ENCODE measurements around the gene FURIN.
"Not testable (repeated sequence)": the region's sequence is repeated elsewhere in the genome, so short reads cannot be mapped to it uniquely, and the experiment has no call there.

FURIN gene

DNA sequence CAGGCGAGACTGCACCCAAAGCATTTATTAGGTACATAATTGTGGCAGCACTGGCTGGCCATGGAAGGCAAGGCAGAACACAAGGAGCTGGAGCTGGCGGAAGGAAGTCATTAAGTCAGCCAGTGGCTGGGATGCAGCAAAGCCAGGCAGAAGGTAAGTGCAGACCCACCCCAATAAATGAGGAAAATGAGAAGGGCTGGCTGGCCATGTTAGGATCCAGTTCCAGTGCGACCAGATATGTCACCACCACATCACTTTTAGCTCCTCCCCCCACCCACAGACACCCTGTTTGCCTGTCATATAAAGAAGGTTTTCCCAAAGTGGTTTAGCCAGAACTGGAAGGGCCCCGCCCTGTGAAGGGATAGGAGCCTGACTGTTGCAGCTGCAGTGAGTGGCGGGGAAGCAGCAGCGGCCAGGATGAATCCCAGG is at the start of gene FURIN:
Gene FURIN (plus strand): TSS at position 328 of the 429 bp plus-strand sequence. CDS start 7,153 bp downstream, outside the sequence.
- no peak for DNase-seq (ENCODE audit: low spot score)

DNA sequence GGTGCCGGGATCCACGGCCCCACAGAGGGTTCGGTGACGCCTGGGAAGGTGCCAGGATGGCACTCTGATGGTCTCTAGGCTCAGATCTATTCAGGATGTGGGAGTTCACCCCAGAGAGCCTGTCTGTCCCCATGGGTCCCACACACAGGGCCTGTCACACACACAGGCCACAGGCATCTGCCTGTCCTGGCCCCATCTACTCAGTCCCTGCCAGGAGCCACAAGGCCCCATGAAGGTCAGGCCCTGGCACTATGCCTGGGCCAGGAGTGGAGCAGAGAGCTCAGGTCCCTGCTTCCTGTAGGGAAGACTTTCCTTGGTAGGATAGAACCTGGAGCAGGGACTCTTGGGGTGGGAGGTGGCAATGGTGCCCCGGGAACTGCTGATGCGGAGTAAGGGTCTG is 49.0 kb upstream of the FURIN start:
- DNase-seq (ENCODE audit: low spot score): no peak

DNA sequence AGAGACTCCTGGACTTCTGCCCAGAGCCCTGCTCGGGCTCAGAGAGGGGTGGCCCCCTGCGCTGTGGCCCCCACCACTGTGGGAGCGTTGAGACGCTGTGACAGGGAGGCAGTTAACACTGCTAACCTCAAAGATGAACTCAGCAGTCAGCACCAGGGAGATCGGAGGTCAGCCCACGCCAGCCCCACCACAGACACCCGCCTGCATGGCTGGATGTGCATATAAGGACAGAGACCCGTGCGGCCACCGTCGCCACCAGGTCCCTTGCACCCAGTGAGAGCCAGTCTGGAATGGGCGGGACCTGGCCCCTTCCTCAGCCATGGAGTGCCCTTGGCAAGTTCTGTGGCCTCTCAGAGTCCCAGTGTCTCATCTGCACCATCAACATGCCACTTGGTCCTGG is 48.5 kb upstream of the FURIN start:
- no peak for DNase-seq (ENCODE audit: low spot score)

DNA sequence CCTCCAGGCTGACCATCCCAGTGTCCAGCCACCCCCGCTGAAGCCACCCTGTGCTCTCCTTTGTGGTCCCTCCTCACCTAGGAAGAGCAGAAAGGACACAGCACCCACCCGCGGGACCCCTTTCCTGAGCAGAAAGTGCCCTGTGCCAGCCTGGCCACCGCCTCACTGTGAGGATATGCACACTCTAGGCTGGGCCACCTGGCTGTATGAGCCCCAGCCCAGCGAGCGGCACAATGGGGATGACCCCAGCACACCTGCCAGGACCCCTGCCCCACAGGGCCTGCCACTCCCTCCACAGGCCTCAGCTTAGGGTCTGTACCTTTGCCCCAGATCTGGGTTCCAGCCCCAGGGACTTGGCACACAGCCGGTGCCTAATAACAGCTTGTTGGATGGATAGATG is 47.9 kb upstream of the FURIN start:
- no peak for DNase-seq (ENCODE audit: low spot score)

DNA sequence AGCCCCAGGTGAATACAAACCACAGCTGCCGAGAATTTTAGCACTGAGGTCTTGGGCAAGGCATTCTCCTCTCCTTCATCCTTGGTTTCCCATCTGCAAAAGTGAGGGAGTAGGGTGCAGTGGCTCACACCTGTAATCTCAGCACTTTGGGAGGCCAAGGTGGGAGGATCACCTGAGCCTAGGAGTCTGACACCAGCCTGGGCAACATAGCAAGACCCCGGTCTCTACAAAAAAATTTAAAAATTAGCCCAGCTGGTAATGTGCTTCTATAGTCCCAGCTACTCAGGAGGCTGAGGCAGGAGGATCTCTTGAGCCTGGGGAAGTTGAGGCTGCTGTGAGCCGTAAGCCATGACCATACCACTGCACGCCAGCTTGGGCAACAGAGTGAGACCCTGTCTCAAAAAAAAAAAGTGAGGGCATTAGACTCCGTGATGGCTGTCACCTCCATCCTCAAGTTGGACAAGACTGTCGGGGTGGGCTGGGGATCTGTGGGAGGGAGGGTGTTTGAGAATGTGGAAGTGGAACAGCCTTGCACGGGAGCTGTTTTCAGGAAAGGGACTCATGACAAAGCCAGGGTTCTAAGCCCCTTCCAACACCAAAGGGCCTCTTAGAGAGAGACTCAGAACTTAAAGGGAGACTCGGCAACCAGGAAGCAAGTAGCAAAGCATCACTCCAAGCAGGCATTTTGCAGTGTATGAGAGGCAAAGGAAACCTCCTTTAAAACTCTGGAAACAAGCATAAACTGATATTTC is 46.0 kb upstream of the FURIN start:
- DNase-seq (ENCODE audit: low spot score): no peak

DNA sequence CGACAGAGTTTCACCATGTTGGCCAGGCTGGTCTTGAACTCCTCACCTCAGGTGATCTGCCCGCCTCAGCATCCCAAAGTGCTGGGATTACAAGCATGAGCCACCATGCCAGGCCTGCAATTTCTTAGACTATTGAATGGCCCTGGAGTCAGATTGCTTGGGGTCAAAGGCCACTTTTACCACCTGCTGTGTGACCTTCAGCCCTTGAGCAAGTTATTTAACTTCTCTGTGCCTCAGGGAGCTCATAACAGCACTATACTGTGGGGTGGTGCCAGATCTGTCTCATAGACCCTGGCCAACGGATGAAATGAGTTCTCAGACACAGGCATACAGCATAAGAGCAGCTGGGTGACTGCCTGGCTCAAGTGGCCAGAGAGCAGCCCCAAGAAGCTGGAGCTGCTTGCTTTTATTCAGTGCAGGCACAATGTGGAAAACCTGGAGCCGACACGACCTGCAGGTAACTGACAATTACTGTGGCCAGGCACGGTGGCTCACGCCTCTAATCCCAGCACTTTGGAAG is 44.9 kb upstream of the FURIN start:
- DNase-seq (ENCODE audit: low spot score): no peak

DNA sequence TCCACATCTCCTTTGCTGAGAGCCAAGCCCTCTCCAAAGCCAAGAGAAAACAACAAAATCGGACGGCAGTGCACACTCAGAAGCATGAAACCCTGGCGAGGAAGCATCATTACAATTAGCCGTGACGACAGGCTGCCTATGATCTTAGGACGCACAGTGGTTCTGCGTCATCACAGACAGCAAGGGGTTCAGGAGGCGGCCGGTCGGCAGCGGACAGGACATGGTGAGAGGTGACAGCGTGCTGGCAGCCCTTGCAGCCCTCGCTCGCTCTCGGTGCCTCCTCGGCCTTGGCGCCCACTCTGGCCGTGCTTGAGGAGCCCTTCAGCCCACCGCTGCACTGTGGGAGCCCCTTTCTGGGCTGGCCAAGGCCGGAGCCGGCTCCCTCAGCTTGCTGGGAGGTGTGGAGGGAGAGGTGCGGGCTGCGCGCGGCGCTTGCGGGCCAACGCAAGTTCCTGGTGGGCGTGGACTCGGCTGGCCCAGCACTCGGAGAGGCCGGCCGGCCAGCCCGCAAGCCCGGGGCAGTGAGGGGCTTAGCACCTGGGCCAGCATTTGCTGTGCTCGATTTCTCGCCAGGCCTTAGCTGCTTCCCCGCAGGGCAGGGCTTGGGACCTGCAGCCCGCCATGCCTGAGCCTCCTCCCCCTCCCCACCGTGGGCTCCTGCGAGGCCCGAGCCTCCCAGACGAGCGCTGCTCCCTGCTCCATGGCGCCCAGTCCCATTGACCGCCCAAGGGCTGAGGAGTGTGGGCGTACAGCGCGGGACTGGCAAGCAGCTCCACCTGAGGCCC is 43.1 kb upstream of the FURIN start:
- DNase-seq (ENCODE audit: low spot score): not testable (repeated sequence)

DNA sequence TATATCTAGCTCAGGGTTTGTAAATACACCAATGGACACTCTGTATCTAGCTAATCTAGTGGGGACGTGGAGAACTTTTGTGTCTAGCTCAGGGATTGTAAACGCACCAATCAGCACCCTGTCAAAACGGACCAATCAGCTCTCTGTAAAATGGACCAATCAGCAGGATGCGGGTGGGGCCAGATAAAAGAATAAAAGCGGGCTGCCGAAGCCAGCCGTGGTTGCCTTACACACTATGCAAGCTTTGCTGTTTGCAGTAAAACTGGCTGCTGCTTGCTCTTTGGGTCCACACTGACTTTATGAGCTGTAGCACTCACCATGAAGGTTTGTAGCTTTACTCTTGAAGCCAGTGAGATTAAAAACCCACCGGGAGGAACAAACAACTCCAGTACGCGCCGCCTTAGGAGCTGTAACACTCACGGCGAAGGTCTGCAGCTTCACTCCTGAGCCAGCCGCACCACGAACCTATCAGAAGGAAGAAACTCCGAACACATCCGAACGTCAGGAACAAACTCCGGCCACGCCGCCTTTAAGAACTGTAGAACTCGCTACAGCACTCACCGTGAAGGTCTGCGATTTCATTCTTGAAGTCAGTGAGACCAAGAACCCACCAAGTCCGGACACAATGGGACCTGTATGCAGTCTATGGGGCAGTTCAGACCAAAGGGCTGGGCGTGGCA is 42.0 kb upstream of the FURIN start:
- not testable (repeated sequence) for DNase-seq (ENCODE audit: low spot score)

DNA sequence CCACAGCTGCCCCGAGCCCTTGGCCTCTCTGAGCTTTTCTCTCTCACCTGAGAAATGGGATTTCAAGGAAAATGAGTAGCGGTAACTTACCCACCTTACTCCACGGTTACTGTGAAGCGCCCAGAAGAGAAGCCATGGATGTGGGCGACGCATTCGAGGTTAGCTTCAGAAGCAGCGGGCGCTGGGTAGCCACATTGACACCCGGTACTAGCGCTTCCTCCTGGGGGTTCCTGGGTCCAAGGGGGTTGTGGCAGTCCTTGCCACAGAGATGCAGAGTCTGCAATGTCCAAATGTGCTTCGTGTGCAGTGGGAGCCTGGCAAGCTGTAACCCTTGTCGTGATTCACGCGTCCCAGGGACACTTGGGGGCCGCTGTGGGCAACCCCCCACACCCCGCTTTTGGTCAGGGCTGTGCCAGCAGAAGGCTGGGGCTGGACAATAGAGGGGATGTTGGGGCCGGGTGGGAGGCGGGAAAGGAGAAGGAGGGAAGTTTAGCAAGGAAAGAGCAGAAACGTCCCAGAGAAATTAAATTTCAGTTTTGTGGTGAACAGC is 41.4 kb upstream of the FURIN start:
- DNase-seq (ENCODE audit: low spot score): no peak

DNA sequence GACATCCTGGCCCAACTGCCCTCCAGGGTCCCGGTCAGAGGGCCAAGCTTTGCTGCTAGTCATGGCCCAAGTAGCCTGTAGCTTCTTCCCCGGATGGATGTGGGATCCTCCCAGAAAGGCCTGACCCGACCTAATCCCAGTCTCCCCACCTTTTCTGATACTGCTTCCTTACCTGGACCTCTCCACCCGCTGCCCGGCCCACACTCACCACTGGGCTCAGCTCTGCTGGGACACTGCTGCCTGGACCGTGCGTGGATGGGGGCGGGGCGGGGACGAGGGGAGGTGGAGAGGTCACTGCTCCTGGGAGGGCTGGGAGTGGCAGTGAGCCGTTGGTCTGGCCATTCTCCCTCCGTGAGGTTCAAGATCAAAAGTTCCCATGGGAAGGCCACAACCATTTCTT is 40.3 kb upstream of the FURIN start:
- DNase-seq (ENCODE audit: low spot score): no peak

DNA sequence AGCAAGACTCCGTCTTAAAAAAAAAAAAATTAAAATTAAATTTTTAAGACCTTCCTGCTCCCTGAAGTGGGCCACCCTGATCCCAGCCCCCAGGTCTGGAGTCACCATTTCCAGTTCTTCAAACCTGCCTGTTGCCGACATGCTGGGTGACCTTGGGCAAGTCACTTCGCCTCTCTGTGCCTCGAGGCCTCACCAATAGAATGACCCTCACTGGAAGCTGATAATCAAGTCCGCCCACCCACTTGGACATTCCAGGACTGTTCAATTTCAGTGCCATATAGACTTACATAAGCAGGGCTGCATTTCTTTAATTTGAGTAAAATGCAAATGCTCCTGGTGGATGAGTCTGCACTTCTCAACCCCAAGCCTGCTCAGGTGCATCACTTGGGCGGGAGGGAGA is 39.3 kb upstream of the FURIN start:
- DNase-seq (ENCODE audit: low spot score): no peak

DNA sequence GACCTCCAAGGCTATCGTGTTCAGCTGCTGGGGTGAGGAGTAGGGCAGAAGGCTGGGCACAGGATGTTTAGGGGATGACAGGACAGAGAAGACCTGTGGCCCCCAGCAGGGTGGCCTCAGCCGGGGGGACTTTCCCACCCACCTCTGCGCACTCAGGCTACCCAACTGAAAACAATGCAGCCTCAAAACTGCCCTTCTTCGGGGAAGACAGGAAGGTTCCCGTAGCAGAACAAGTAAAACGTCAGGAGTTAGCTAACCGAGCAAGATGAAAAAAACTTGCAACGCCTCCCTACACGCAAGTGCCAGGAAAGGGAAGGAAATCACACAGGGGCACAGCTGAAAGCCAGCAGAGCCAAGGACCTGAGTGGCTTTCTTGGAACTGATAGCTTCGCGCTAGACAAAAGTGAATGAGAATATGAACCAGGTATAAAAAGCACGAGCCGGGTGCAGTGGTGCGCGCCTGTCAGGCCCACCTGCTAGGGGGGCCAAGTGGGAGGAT is 38.4 kb upstream of the FURIN start:
- DNase-seq (ENCODE audit: low spot score): no peak

DNA sequence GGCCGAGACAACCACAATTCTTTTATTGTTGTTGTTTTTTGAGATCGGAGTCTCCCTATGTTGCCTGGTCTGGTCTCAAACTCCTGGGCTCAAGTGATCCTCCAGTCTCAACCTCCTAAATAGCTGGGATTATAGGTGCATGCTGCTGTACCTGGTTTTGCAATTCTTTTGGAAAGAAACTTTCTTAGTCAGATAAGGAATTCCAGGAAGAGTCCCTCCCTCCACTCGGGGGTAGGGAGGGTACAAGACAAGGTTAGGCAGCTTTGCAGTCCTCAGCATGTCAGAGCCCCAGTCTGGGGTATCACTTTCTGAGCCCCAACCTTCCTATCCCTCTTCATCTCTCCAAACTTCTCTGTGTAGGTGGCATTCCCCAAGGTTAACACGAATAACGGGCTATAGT is 33.8 kb upstream of the FURIN start:
- no peak for DNase-seq (ENCODE audit: low spot score)

DNA sequence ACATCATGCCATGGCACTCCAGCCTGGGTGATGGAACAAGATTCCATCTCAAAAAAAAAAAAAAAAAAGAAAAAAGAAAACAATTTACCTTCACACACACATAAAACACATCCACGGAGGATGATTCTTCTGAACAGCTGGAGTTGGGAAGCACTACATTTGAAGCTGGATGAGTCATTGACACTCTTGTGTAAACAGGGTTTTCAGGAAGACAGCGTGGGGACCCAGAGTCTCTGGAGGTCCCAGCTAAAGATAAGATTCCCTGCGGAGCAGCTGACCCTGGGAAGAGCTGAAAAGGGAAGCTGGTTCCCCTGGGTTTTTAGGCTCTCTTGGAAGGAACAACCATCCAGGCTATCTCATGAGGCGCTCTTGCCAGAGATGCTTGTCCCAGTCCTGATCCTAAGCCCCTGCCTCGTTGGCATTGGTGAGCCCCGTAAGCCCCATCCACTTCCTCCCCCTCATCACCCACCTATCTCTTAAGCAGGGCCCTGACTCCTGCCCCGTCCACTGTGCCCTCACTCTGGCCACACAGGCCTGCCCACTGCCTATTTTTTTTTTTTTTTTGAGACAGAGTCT is 32.0 kb upstream of the FURIN start:
- peak; percentile 70 for DNase-seq (ENCODE audit: low spot score)

DNA sequence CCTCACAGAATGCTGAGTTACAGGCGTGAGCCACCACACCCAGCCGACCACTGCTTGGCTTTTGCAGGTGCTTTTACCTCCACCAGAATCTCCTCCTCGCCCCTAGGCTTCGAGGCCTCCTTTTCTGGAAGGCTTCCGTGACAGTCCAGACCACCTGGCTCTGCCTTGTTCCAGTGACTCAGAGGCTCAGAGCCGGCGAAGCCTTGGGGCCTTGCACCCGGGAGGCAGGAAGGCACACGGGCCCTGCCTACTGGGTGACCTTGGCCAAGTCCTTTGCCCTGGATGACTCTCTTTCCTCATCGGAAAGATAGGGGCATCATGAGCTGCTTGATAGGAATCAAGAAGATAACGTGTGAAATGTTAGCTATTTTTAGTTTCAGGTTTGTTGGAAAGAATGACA is 31.3 kb upstream of the FURIN start:
- DNase-seq (ENCODE audit: low spot score): no peak

DNA sequence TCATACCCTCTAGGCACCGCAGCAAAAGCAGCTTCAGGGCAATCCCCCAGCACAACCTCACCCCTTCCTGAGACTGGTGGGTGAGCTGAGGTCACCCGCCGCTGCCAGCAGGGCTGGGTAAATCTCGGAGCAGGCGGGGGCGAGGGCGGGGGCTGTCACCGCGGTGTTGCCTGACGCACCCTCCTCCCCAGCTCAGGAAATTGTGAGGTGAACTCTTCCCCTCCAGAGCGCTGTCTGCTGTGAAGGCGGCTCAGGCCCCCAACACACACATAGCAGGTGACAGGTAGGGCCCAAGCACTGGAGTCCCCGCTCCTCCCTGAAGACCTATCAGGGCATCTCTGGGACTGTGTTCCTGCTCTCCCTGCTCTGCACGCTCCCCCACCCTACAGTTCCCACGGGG is 30.2 kb upstream of the FURIN start:
- DNase-seq (ENCODE audit: low spot score): no peak

DNA sequence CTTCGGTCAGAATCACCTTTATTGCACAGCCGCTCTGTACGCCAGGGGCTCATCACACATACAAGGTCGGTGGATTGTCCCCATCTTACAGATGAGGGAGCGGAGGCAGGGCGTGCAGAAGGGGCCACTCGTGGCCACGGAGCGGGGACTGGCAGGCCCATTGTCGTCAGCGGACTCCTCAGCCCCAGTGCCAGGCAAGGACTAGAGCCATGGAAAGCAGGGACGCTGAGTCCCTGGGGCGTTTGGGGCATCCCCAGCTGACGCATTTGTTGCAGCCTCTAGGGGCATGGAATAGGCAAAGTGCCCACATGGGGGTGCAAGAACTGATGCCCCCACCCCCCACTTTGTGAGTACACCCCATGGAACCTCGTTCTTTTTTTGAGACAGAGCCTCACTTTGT is 29.8 kb upstream of the FURIN start:
- no peak for DNase-seq (ENCODE audit: low spot score)

DNA sequence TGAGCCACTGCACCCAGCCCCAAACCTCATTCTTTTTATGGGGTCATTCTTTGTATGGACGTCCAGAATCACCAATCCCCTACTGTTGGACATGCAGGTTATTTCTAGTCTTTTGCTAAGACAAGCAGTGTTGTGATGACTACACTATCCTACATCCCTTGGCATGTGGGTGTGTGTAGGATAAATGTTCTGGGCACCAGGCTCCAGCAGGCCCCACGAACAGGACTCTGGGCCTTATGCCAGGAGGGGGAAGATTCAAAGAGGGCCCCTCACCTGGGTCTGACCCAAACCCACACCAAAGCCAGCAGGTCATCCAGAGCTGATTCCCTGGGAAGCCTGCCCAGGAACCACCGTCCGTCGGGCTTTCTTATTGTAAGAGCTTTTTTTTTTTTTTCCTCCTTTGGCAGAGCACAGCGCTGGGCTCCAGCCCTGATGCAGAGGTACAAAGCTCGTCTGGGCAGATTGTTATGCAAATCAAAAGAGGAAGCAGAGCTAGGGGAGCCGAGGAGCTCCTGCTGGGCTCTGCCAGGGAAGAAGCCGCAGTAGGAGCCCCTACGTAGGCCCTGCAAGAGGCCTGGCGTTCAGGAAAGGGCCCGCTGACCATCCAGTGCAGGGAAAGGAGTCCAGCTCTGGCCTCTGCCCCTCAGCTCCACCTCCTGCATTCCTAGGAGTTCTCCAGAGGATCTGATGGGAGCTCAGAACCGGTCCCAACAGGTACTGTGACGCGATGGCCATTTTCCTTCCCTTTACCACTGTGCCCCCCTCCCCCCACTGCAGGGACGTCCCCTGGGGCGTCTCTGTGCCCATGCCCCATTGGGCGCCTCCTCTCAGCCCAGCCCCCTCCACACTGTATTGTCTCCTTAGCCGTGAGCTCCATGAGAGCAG is 29.0 kb upstream of the FURIN start:
- no peak for DNase-seq (ENCODE audit: low spot score)

DNA sequence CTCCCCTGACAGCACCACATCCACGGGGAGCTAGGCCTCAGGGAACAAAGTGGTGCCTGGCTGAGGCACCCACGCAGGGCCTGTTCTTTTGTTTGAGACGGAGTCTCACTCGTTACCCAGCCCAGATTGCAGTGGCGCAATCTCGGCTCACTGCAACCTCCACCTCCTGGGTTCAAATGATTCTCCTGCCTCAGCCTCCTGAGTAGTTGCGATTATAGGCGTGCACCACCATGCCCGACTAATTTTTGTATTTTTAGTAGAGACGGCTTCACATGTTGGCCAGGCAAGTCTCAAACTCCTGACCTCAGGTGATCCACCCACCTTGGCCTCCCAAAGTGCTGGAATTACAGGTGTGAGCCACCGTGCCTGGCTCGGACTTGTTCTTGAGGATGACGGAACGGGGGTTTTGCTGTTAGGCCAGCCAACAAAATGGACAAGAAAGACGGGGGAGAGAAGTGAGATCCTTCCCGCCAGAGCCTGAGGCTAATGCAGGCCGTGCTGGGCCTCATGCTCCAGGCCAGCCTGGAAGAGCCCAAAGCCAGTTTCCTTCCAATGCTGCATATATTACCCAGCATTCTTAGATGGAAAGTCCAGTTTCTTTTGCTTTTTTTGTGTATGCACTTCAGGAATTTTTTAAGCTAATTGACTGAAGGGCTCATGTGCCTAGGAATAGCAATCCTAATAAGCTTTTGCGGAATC is 28.1 kb upstream of the FURIN start:
- no peak for DNase-seq (ENCODE audit: low spot score)

DNA sequence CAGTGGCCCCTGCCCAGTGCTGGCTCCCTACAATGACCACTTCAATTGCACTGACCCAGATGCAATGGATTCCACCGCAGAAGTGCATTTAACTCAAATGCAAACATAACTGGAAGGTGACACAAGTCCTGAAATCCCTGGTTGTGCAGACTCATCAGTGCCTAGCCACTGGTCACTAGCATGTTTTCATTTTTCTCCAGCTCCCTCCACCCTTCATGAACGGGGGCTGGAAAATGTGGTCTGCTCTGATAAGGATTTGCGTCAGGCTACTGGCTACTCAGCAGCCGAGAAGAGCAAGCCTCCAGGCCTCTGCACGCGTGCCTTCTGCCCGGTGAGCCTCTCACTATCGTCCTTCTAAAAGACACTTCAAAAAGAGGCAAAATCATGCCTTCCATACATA is 27.4 kb upstream of the FURIN start:
- DNase-seq (ENCODE audit: low spot score): no peak

Measured in AG08395 (cell line).